ENCODE results near the gene LRRC56.

The LRRC56 gene, protein sequence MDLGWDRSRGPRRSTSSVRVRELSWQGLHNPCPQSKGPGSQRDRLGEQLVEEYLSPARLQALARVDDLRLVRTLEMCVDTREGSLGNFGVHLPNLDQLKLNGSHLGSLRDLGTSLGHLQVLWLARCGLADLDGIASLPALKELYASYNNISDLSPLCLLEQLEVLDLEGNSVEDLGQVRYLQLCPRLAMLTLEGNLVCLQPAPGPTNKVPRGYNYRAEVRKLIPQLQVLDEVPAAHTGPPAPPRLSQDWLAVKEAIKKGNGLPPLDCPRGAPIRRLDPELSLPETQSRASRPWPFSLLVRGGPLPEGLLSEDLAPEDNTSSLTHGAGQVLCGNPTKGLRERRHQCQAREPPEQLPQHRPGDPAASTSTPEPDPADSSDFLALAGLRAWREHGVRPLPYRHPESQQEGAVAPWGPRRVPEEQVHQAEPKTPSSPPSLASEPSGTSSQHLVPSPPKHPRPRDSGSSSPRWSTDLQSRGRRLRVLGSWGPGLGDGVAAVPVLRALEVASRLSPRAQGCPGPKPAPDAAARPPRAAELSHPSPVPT

GRCh38 chr11:536841-537621, at the start of gene LRRC56:
LRRC56 (plus strand) TSS chr11:537527; CDS start chr11:540685, 3,158 bp downstream.
- peak; percentile 83 for DNase-seq (ENCODE audit: low spot score)

DNA sequence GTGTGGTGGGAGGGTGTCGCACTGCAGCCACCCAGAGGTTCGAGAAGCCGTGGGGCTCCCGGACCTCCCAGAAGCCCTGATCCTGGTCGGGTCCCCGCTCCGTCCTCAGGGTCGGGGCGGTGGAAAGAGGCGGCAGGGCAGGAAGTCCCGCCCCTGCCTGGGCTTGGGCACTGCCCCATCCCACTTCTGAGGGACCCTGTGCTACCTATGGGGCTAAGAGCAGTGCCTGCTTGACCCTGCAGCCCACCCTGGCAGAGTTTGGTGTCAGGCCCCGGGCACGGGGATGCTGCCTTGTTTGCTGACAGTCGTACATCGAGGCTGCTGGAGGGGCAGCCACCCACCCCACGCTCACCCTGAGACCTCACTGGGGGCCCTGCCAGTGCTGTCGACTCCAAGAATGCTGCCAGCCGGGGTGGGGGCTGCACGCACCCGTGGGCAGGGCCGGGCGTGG, 49.7 kb upstream of the LRRC56 start:
- no peak for DNase-seq (ENCODE audit: low spot score)

DNA sequence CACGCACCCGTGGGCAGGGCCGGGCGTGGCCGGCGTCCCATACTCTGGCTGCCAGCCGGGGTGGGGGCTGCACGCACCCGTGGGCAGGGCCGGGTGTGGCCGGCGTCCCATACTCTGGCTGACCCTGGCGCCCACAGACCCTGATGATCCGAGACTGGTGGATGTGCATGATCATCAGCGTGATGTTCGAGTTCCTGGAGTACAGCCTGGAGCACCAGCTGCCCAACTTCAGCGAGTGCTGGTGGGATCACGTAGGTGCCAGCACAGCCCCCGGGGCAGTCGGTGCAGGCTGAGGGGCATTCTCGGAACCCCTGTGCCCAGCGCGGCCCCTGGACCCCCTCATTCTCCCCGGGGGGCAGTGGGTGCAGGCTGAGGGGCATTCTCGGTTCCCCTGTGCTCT, 49.3 kb upstream of the LRRC56 start:
- DNase-seq (ENCODE audit: low spot score): no peak

DNA sequence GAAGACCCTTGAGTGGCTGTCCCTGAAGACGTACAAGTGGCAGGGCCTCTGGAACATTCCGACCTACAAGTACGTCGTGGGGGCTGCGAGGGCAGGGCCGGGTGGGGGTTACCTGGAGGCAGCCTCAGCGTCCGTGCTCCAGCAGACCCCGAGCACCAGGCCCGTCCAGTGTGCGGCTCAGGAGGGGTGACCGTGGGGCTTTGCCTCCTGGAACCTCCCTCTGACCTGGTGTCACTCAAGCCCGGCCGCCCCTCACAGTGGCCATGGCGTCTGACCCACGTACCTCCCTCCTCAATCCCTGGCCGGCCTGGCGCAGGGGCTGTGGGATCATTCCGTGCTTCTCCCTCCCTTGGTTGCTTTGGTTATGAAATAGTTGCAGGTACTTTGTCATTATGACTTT, 48.7 kb upstream of the LRRC56 start:
- DNase-seq (ENCODE audit: low spot score): no peak

DNA sequence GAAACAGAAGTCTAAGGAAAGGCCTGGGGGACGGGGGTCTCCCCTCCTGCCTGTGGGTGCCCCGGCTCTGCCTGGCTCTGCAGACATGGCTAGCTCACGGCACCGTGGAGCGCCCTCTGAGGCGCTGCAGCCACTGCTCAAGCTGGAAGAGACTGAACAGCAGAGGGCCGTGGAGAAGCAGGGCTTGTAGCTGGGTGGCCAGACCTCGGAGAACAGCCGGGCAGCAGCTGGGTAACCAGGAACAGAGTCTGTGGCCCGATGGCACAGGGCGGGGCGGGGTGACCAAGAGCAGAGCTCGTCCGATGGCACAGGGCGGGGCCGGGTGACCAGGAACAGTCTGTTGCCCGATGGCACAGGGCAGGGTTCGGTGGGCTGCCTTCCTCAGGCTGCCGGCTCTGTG, 48.3 kb upstream of the LRRC56 start:
- no peak for DNase-seq (ENCODE audit: low spot score)

- DNase-seq (ENCODE audit: low spot score): no peak
Observed at GRCh38 chr11:489610-490185, 47.6 kb upstream of the LRRC56 start.

- no peak for DNase-seq (ENCODE audit: low spot score)
Observed at GRCh38 chr11:490186-490929, 47.0 kb upstream of the LRRC56 start.

GRCh38 chr11:490930-491260, 46.4 kb upstream of the LRRC56 start:
- DNase-seq (ENCODE audit: low spot score): no peak

- DNase-seq (ENCODE audit: low spot score): no peak
Observed at GRCh38 chr11:491358-491757, 46.0 kb upstream of the LRRC56 start.

DNA sequence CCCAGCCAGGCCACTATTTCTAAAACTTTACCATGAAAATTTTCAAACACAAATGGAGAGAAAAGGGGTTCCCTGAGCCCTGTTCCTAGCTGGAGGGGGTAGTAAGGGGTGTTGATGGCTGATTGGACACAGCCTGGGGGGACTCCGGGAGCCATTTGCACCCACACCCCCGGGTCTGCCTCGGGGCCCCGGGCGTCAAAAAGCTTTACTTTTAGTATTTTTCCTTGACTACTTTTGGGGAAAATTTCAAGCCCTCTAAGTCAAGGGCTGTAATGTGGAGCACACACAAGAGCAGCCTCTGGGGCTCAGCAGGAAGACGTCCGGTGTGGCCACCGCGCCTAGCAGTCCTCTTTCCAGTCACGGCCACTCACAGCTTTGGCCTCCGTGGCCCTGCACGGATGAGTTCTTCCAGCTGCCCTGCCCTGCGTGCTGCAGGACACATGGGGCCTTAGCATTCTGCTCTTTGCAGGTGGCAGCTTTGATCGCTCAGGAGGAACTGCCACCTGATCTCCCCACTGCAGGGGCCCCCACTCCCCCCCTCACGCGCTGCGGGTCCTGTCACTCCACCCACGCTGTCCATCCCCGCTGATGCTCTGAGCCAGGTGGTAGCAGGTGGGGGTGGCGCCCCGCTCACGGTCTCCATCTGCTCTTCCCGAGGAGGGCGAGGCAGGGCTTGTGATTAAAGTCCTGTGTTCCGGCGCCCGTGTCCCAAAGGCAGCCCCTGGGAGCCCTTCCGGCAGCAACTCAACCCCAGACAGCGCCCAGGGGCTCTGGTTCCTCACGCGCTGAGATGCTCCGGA, 44.7 kb upstream of the LRRC56 start:
- DNase-seq (ENCODE audit: low spot score): peak; percentile 45

- peak; percentile 34 for DNase-seq (ENCODE audit: low spot score)
Observed at GRCh38 chr11:494761-495536, 42.4 kb upstream of the LRRC56 start.

DNA sequence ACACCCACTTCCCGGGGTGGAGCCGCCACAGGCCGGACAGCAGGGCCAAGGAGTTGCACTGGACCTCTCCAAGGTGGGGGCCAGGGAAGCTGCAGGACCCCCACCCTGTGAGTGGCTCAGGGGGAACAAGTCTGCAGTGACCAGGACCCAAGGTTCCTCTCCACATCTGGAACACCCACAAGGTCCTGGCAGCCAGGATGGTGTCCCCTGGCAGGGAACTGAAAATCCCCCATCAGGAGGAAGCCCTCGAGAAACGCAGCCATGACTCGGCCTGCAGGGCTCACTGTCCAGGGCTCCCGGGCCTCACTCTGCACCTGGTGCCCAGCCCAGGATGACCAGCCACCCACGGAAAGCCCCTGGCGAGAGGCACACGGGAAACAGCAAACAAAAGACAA, 41.8 kb upstream of the LRRC56 start:
- no peak for DNase-seq (ENCODE audit: low spot score)

- no peak for DNase-seq (ENCODE audit: low spot score)
Observed at GRCh38 chr11:496834-497564, 40.3 kb upstream of the LRRC56 start.

DNA sequence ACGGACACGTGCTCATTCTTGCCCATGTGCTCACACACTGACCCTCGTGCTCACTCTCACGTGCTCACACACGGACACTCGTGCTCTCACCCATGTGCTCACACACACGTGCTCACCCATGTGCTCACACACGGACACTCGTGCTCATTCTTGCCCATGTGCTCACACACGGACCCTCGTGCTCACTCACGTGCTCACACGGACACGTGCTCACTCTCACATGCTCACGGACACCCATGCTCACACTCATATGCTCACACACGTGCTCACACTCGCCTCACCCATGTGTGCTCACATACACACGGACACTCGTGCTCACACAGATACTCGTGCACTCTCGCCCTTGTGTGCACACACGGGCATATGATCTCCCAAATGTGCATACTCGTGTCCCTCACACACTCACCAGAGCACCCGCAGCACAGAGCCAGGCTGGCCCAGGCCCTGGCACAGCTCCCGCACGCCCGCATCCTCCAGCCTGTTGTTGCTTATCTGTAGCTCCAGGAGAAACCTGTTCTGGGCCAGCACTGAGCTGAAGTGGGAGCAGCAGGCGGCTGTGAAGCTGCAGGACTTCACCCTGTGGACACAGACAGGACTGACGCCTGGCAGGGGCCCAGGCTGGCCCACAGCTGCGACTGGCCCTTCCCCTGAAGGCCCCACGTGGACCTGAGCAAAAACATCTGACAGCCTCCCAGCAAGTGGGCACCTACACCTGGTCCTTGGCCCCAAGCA, 39.6 kb upstream of the LRRC56 start:
- DNase-seq (ENCODE audit: low spot score): no peak

DNA sequence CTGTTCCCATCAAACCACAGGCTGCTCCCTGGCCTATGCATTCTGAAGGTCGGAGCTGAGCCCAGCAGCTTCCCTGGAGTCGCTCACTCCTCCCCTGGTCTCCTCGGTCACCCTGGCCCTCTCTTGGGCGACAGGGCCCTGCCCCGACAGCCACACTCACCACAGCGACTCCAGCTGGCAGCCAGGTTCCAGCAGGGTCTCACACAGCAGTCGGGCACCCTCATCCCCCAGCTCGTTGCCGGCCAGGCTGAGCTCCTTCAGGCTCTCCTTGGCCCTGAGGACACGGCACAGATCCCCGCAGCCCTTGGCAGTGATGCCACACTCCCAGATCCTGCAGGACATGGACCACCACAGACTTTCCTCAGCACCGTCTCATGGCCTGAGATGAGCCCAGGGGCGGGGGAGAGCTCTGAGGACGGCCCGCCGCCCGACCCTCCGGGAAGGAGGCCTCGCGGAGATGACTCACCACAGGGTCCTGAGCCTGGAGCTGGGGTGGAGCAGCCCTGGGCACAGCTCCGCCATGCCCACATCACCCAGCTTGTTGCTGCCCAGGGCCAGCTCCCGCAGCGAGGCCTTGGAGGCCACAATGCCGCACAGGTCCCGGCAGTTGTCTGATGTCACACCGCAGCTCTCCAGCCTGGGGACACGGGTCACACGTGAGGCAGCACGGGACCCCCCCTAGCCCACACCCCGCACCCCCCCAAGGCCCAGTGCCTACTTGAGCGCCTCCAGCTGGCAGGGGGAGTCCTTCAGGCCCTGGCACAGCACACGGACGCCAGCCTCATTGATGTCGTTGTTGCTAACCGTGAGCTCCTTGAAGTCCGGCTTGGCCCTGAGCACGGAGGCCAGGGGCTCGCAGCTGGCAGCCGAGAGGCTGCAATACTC, 38.8 kb upstream of the LRRC56 start:
- DNase-seq (ENCODE audit: low spot score): peak; percentile 27

DNA sequence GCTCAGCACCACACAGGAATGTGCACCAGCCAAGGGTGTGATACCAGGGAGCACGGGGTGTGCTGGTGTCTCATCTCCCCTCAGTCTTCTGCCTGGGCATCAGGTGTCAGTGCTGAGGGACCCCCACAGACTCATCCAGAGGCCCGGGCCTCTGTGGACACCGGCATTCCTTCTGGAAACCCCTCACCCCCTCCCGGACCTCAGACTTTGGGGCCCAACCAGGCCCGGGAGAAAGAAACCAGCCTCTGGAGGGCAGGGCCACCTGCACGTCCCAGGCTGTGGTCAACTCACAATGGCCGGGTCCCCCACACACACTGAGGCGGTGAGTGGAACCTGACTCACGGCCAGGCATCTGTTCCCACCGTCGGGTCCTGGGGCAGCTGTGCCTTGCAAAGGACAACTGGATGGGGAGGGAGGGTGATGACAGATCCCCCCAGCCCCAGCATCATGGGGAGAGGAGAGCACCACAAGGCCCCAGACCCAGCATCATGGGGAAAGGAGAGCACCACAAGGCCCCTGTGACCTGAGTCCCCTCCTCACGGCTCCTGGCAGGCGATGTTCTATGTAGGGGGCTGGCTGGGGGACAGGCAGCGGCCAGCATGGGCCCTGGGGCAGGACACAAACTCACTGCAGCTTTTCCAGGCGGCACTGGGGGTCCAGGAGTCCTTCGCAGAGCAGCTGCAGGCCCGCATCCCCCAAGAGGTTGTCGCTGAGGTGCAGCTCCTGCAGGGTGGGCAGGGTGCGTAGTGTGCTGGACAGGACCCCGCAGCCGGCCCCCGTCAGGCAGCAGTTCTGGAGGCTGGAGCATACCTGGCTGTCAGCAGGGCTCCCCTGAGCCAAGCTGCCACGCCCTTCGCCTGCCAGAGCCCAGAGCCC, 37.9 kb upstream of the LRRC56 start:
- no peak for DNase-seq (ENCODE audit: low spot score)
